Liver (tissue), 9 donors: Measurements from ENCODE around the gene RBM39. TPM values are rescaled to one million over a fixed set of nuclear protein-coding genes. Genes with fewer than 3 reads are reported as not detected.
"Not testable (repeated sequence)": the region's sequence is repeated elsewhere in the genome, so short reads cannot be mapped to it uniquely, and the experiment has no call there.

Experiments used
- DNase-seq: peaks from one replicate; pipeline ENCODE4 v3.0.0-alpha.2; 2017; ENCODE audit warnings: low spot score
- H3K27ac ChIP-seq, 2 donors: one replicate each; pipeline ENCODE4 v1.7.0; 2013; ENCODE audit warnings: inconsistent platforms in 2 of 2, low read length in 2 of 2, control low read depth in 1 of 2, low read depth in 1 of 2, mild to moderate bottlenecking in 1 of 2
- H3K27me3 ChIP-seq, 4 donors: one replicate each; pipeline versions ENCODE4 v1.6.1 to v1.7.0; 2013; ENCODE audit warnings: low read length in 3 of 4, inconsistent platforms in 1 of 4, mild to moderate bottlenecking in 1 of 4, moderate library complexity in 1 of 4; ENCODE audit not compliant: control insufficient read depth in 4 of 4, insufficient read depth in 4 of 4
- H3K36me3 ChIP-seq, 4 donors: one replicate each; pipeline versions ENCODE4 v1.6.1 to v1.7.0; 2013; ENCODE audit warnings: low read length in 3 of 4, mild to moderate bottlenecking in 3 of 4, low read depth in 1 of 4, moderate library complexity in 1 of 4; ENCODE audit not compliant: control insufficient read depth in 4 of 4, insufficient read depth in 3 of 4
- H3K4me1 ChIP-seq, 4 donors: one replicate each; pipeline versions ENCODE4 v1.6.1 to v1.7.0; 2013; ENCODE audit warnings: low read length in 3 of 4, mild to moderate bottlenecking in 3 of 4, moderate library complexity in 1 of 4; ENCODE audit not compliant: control insufficient read depth in 4 of 4, insufficient read depth in 4 of 4
- H3K4me3 ChIP-seq, 3 donors: one replicate each; pipeline versions ENCODE4 v1.6.1 to v1.7.0; 2013; ENCODE audit warnings: low read length in 3 of 3, control low read depth in 1 of 3, low read depth in 1 of 3, mild to moderate bottlenecking in 1 of 3
- H3K9ac ChIP-seq, 2 donors: one replicate each; pipeline ENCODE4 v1.7.0; 2013; ENCODE audit warnings: low read length in 2 of 2, mild to moderate bottlenecking in 2 of 2, moderate library complexity in 2 of 2, control low read depth in 1 of 2, low read depth in 1 of 2
- H3K9me3 ChIP-seq, 4 donors: one replicate each; pipeline versions ENCODE4 v1.6.1 to v1.7.0; 2013; ENCODE audit warnings: low read length in 3 of 4; ENCODE audit not compliant: control insufficient read depth in 4 of 4
- ATF3 ChIP-seq: IDR thresholded peaks from 2 replicates; pipeline ENCODE4 v1.6.1; 2016; ENCODE audit warnings: antibody characterized with exemption
- EGR1 ChIP-seq, 2 donors: IDR thresholded peaks; 2 replicates each; pipeline ENCODE4 v1.6.1; 2016 to 2018; ENCODE audit warnings: antibody characterized with exemption in 2 of 2, low read depth in 2 of 2
- FOXA2 ChIP-seq: IDR thresholded peaks from 2 replicates; pipeline ENCODE4 v1.6.1; 2016; ENCODE audit warnings: antibody characterized with exemption
- HNF4A ChIP-seq, 2 donors: conservative IDR thresholded peaks; 2 replicates each; pipeline ENCODE4 v1.6.1; 2016; ENCODE audit warnings: antibody characterized with exemption in 2 of 2, mild to moderate bottlenecking in 2 of 2
- HNF4G ChIP-seq: IDR thresholded peaks from 2 replicates; pipeline ENCODE4 v1.6.1; 2016; ENCODE audit warnings: antibody characterized with exemption
- JUND ChIP-seq, 2 donors: IDR thresholded peaks; 2 replicates each; pipeline ENCODE4 v1.6.1; 2016; ENCODE audit warnings: antibody characterized with exemption in 2 of 2
- MAX ChIP-seq: IDR thresholded peaks from 2 replicates; pipeline ENCODE4 v1.6.1; 2016; ENCODE audit warnings: antibody characterized with exemption
- NR2F2 ChIP-seq: IDR thresholded peaks from 2 replicates; pipeline ENCODE4 v1.6.1; 2016; ENCODE audit warnings: antibody characterized with exemption
- RAD21 ChIP-seq, 2 donors: IDR thresholded peaks; 2 replicates each; pipeline ENCODE4 v1.6.1; 2016; ENCODE audit warnings: antibody characterized with exemption in 2 of 2, mild to moderate bottlenecking in 2 of 2
- RXRA ChIP-seq, 2 donors: IDR thresholded peaks; 2 replicates each; pipeline ENCODE4 v1.6.1; 2017 to 2018; ENCODE audit warnings: antibody characterized with exemption in 2 of 2, mild to moderate bottlenecking in 1 of 2
- SP1 ChIP-seq: IDR thresholded peaks from 2 replicates; pipeline ENCODE4 v1.6.1; 2018; ENCODE audit warnings: antibody characterized with exemption, mild to moderate bottlenecking
- TAF1 ChIP-seq: conservative IDR thresholded peaks from 2 replicates; pipeline ENCODE4 v1.6.1; 2016; ENCODE audit warnings: antibody characterized with exemption, mild to moderate bottlenecking
- ZBTB33 ChIP-seq: IDR thresholded peaks from 2 replicates; pipeline ENCODE4 v1.6.1; 2016; ENCODE audit warnings: antibody characterized with exemption
- WGBS: extraction: QIAGEN DNeasy Blood & Tissue Kit; methylation state at CpG from one replicate; pipeline ENCODE4 v1.1.7; 2013; 5-methylcytosine and 5-hydroxymethylcytosine counted together
- polyA plus RNA-seq, 2 donors: library from polyadenylated mRNA; stranded (reverse) in 1 of 2; unstranded in 1 of 2; fragments of 200-250 nt in 1 of 2; fragments of >200 nt in 1 of 2; fragmentation: Nextera tagmentation in 1 of 2; extraction: Ambion mirVana in 1 of 2; gene quantifications; one replicate each; pipeline versions ENCODE4 v1.2.1 to v1.2.3, GENCODE V29; 2013 to 2015
- total RNA-seq, 2 donors: library from RNA; depleted of rRNA; stranded (reverse); fragments of >200 nt; gene quantifications; one replicate each; pipeline ENCODE4 v1.2.3, GENCODE V29; 2014
- donor health status: healthy.
- donor health status: healthy.
- donor health status: healthy.
- donor health status: healthy.
- donor health status: healthy.

RBM39 gene
- total and polyA plus RNA-seq, 4 donors = 57.2 to 211 (median 198) TPM

- WGBS = over 99% methylated on average over 4 of the region's 4 CpGs
- no peaks in the 10 kb centered on the region for H3K27me3 ChIP-seq
- no peak for DNase-seq
- peaks cover 0 to 7% (median 6%) of the 10 kb centered on the region in 4 donors for H3K4me1 ChIP-seq
- H3K9me3 ChIP-seq = no peaks in the 10 kb centered on the region
- H3K27ac ChIP-seq = no peak overlapping the region
- H3K9ac ChIP-seq = no peak overlapping the region
- no peak for TF ChIP-seq FOXA2
- no peak for TF ChIP-seq JUND (IDR thresholded peaks at IDR 0.05)
- no peak for TF ChIP-seq HNF4A (conservative IDR thresholded peaks at IDR 0.05)
- no peak for TF ChIP-seq EGR1 (IDR thresholded peaks at IDR 0.05; ENCODE audit: low read depth in 2 of 2)
- no peak for TF ChIP-seq NR2F2
- no peak for TF ChIP-seq SP1
- TF ChIP-seq HNF4G = no peak
- H3K36me3 ChIP-seq = peaks cover 0 to 3% (median 0%) of the 10 kb centered on the region in 4 donors
- H3K4me3 ChIP-seq = no peak overlapping the region
These were observed 46.7 kb upstream of the RBM39 start for GRCh38 chr20:35788796-35789195.

GRCh38 chr20:35785541-35785940 is 43.5 kb upstream of the RBM39 start:
- H3K27ac ChIP-seq, DNase-seq, H3K4me3 ChIP-seq, H3K9ac ChIP-seq, H3K4me1 ChIP-seq, H3K9me3 ChIP-seq, H3K36me3 ChIP-seq, H3K27me3 ChIP-seq: not testable (repeated sequence)
- WGBS = 96% methylated on average over 4 of the region's 4 CpGs

- not testable (repeated sequence) for H3K27me3 ChIP-seq, H3K9me3 ChIP-seq, H3K27ac ChIP-seq, H3K36me3 ChIP-seq, H3K9ac ChIP-seq, DNase-seq, H3K4me3 ChIP-seq, H3K4me1 ChIP-seq
- WGBS = 97% methylated on average over 12 of the region's 12 CpGs
These were observed 41.8 kb upstream of the RBM39 start for GRCh38 chr20:35783811-35784210.

- Histone ChIP-seq H3K4me3 (no peak overlapping the region), H3K4me1 (peaks cover 0 to 17% (median 9%) of the 10 kb centered on the region in 4 donors), H3K36me3 (peaks cover 0 to 7% (median under 1%) of the 10 kb centered on the region in 4 donors), H3K27ac (no peak overlapping the region), H3K9ac (no peak overlapping the region), H3K27me3 (no peaks in the 10 kb centered on the region), H3K9me3 (no peaks in the 10 kb centered on the region)
- peak; percentile 47 for DNase-seq
- 62% methylated on average over 4 of the region's 4 CpGs for WGBS
- TF ChIP-seq RXRA (IDR thresholded peaks at IDR 0.05) (peak in 1 of 2 donors; percentile 13), TAF1 (no peak), NR2F2 (no peak), RAD21 (IDR thresholded peaks at IDR 0.05) (no peak), MAX (no peak)
These were observed 34.5 kb upstream of the RBM39 start for GRCh38 chr20:35776513-35777101.

GRCh38 chr20:35774391-35774790 is 32.3 kb upstream of the RBM39 start:
- no peaks in the 10 kb centered on the region for H3K27me3 ChIP-seq
- H3K9ac ChIP-seq = no peak overlapping the region
- H3K4me3 ChIP-seq = no peak overlapping the region
- H3K9me3 ChIP-seq = no peaks in the 10 kb centered on the region
- no peak overlapping the region for H3K27ac ChIP-seq
- TF ChIP-seq MAX = no peak
- TF ChIP-seq RAD21 (IDR thresholded peaks at IDR 0.05) = no peak
- TF ChIP-seq ATF3 = no peak
- no peak for TF ChIP-seq ZBTB33
- TF ChIP-seq EGR1 (IDR thresholded peaks at IDR 0.05; ENCODE audit: low read depth in 2 of 2) = no peak
- H3K4me1 ChIP-seq = peaks cover 0 to 22% (median 9%) of the 10 kb centered on the region in 4 donors
- H3K36me3 ChIP-seq = peaks cover 0 to 4% (median 0%) of the 10 kb centered on the region in 4 donors
- 93% methylated on average over 1 of the region's 1 CpG for WGBS
- DNase-seq = no peak
